GM13977 (cell line): ENCODE results near the gene SLC9A5.

Experiments
- DNase-seq: peaks from one replicate; pipeline ENCODE4 v3.0.0; 2012; ENCODE audit warnings: low spot score
- CTCF ChIP-seq: IDR thresholded peaks from 2 replicates; pipeline ENCODE4 v1.5.1; 2012; ENCODE audit warnings: mild to moderate bottlenecking, control low read depth; ENCODE audit not compliant: insufficient read depth; ENCODE audit errors: extremely low read depth, missing control alignments
- in situ Hi-C: fragments of 300-500 bp; cut with MboI; formaldehyde crosslinking; loops from one replicate; pipeline ENCODE4 v1.12.0; 2022; ENCODE audit warnings: low sequenced_read_pairs, low pct_unique_long_range_greater_than_20kb, mixed read lengths, inconsistent platforms; ENCODE audit not compliant: unreplicated experiment

The SLC9A5 gene

GRCh38 chr16:67202426-67202825 is 46.4 kb upstream of the SLC9A5 start:
- in situ Hi-C loops: no loop called here
- TF ChIP-seq CTCF: no peak
- DNase-seq: no peak

- no peak for TF ChIP-seq CTCF
- in situ Hi-C loops: no loop called here
- DNase-seq: no peak
Measured at GRCh38 chr16:67202956-67203493, 45.8 kb upstream of the SLC9A5 start.

DNA sequence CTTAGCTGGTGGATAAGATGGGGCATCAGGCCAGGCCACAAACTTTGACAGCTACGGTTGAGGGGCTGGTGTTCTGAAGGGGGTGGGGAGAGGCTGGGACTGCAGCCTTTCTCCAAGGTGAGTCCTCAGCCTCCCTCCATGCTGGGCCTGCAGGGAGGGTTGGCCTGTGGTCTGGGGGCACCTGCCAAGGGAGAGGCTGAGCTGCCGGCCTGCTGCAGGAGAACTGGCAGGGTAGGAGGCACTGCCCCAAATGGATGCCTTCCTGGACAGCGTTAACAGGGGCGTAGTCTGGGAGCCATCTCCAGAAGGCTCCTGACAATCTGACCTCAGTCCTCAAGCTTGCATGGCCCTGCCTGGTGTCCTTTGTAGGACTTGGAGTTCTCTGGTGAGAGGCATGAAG is 44.7 kb upstream of the SLC9A5 start:
- in situ Hi-C loops: no loop called here
- TF ChIP-seq CTCF: no peak
- no peak for DNase-seq

GRCh38 chr16:67206129-67206837 is 42.5 kb upstream of the SLC9A5 start:
- no peak for TF ChIP-seq CTCF
- no peak for DNase-seq
- in situ Hi-C loops: no loop called here

DNA sequence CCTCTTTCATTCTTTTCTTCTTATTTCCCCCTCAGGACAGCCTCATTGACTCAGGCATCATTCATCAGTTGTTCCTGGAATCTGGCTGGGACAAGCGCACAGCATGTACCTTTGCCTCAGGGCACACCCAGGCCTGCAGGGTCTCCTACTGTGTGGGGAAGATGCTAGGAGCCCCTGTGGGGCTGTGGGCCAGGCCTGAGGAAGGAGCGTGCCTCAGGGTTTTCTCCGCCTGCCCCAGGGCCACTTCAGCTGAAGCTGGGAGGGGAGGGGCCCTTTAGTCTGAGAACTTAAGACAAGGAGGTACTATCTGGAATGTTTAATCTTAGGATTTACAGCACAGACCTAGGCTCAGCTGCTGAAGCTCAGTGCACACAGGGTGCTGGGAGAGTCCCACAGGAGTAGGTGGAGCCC is 41.9 kb upstream of the SLC9A5 start:
- in situ Hi-C loops: no loop called here
- DNase-seq: no peak
- TF ChIP-seq CTCF: no peak

DNA sequence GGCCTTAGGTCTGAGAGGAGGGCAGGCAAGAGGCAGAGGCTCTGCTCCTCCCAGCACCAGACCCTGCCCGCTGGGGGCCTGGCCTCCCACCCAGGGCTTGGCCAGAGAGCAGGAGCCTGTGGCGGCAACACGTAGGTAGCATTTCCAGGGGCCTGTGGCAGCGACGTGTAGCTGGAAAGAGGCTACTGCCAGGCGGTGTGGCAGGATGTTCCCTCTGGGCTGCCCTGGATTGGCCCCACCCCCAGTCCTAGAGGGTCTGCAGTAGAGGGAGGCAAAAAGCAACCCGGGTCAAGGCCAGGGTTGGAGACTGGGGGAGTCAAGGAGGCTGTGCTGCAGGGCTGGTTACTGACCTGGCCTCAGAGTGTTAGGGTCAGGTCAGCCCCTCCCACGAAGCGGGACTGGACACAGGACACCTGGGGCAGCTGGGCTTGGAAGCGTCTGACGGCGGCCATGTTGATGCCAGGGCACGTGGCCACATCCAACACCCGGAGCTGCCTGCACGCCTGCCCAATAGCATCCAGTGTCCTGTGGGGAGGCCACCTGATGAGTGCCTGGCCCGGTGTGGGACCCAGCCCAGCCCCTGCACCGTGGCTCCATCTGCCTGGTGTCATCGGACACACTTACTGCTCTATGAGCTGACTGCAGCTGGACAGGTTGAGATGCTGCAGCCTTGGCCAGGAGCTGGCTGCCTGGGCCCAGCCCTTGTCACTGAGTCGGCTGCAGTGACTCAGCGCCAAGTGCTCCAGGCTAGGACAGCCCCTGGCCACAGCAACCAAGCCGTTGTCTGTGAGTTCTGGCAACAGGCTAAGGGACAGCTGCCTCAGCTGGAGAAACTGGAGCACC is 41.3 kb upstream of the SLC9A5 start:
- DNase-seq: no peak
- in situ Hi-C loops: no loop called here
- no peak for TF ChIP-seq CTCF
